Vagina (tissue), 2 donors: ENCODE measurements around the gene TNFRSF8. TPM values are rescaled to one million over a fixed set of nuclear protein-coding genes. Genes with fewer than 3 reads are reported as not detected.
A peak's percentile ranks its signal among the peaks of the same experiment; 100 is the strongest.

Source experiments
- DNase-seq, 2 donors: peaks; one replicate each; pipeline ENCODE4 v3.0.0-alpha.2; 2017; ENCODE audit errors: extremely low spot score in 2 of 2
- H3K27ac ChIP-seq: fragments of 200-600 bp; sonication (generic); one replicate; pipeline ENCODE4 v1.5.1; 2019
- H3K27me3 ChIP-seq: fragments of 200-600 bp; sonication (generic); one replicate; pipeline ENCODE4 v1.5.1; 2019
- H3K36me3 ChIP-seq, 2 donors: fragments of 200-600 bp; sonication (generic); one replicate each; pipeline ENCODE4 v1.5.1; 2017 to 2019
- H3K4me1 ChIP-seq: fragments of 200-600 bp; sonication (generic); one replicate; pipeline ENCODE4 v1.5.1; 2019
- H3K4me3 ChIP-seq, 2 donors: fragments of 200-600 bp; sonication (generic); 1 replicate in 1 of 2; 2 replicates in 1 of 2; pipeline ENCODE4 v1.5.1; 2016 to 2019
- H3K9me3 ChIP-seq: fragments of 200-600 bp; sonication (generic); one replicate; pipeline ENCODE4 v1.5.1; 2019
- POLR2A ChIP-seq, 2 donors: fragments of 450-650 bp; IDR thresholded peaks; one replicate each; pipeline ENCODE4 v1.6.1; 2017; ENCODE audit warnings: antibody characterized with exemption in 2 of 2, mild to moderate bottlenecking in 2 of 2, moderate library complexity in 2 of 2
- POLR2AphosphoS5 ChIP-seq, 2 donors: sonication (generic); formaldehyde crosslinking; IDR thresholded peaks; one replicate each; pipeline ENCODE4 v1.9.0; 2017; ENCODE audit warnings: antibody characterized with exemption in 2 of 2, mild to moderate bottlenecking in 2 of 2, low read depth in 1 of 2; ENCODE audit not compliant: insufficient read depth in 1 of 2
- intact Hi-C: fragments of 100-400 bp; cut with DNase I; formaldehyde crosslinking; loops from one replicate; pipeline ENCODE4 v1.15.1; 2023
- total RNA-seq: library from RNA; depleted of rRNA; stranded (reverse); fragments of >200 nt; gene quantifications from one replicate; pipeline ENCODE4 v1.2.3, GENCODE V29; 2016
- TF ChIP-seq, protein P1 (sequence below), 3 experiments: fragments of 450-650 bp in 2 of 3; fragments of 200-600 bp in 1 of 3; sonication (generic) in 1 of 3; IDR thresholded peaks; one replicate each; pipeline ENCODE4 v1.5.1; 2017 to 2019; ENCODE audit warnings: antibody characterized with exemption in 3 of 3, mild to moderate bottlenecking in 2 of 3, moderate library complexity in 2 of 3

The TNFRSF8 gene
- total RNA-seq, 1 donor from 2014 or later = 1.2 TPM

- intact Hi-C loops = no loop called here
These were observed 79.2 kb downstream of the TNFRSF8 start for GRCh38 chr1:12142141-12142823.

GRCh38 chr1:12142891-12143630 is 80.0 kb downstream of the TNFRSF8 start:
- Histone ChIP-seq H3K27ac (peak overlapping the region; percentile 84), H3K4me1 (peaks cover 19% of the 10 kb centered on the region), H3K27me3 (no peaks in the 10 kb centered on the region), H3K9me3 (no peaks in the 10 kb centered on the region), H3K36me3 (no peaks in the 10 kb centered on the region), H3K4me3 (no peak overlapping the region)
- TF ChIP-seq, protein P1, sequence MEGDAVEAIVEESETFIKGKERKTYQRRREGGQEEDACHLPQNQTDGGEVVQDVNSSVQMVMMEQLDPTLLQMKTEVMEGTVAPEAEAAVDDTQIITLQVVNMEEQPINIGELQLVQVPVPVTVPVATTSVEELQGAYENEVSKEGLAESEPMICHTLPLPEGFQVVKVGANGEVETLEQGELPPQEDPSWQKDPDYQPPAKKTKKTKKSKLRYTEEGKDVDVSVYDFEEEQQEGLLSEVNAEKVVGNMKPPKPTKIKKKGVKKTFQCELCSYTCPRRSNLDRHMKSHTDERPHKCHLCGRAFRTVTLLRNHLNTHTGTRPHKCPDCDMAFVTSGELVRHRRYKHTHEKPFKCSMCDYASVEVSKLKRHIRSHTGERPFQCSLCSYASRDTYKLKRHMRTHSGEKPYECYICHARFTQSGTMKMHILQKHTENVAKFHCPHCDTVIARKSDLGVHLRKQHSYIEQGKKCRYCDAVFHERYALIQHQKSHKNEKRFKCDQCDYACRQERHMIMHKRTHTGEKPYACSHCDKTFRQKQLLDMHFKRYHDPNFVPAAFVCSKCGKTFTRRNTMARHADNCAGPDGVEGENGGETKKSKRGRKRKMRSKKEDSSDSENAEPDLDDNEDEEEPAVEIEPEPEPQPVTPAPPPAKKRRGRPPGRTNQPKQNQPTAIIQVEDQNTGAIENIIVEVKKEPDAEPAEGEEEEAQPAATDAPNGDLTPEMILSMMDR (IDR thresholded peaks at IDR 0.05) = no peak
- TF ChIP-seq POLR2A (IDR thresholded peaks at IDR 0.05) (no peak), POLR2AphosphoS5 (IDR thresholded peaks at IDR 0.05; ENCODE audit: insufficient read depth in 1 of 2, low read depth in 1 of 2) (no peak)
- no peak for DNase-seq
- intact Hi-C loops = no loop called here

More at GRCh38 chr1:12142141-12142823, 79.2 kb downstream of the TNFRSF8 start:
- Histone ChIP-seq H3K9me3 (no peaks in the 10 kb centered on the region), H3K4me3 (no peak overlapping the region), H3K27ac (peak overlapping the region; percentile 84), H3K4me1 (peaks cover 14% of the 10 kb centered on the region), H3K27me3 (no peaks in the 10 kb centered on the region), H3K36me3 (no peaks in the 10 kb centered on the region)
- TF ChIP-seq POLR2A (IDR thresholded peaks at IDR 0.05) (no peak), POLR2AphosphoS5 (IDR thresholded peaks at IDR 0.05; ENCODE audit: insufficient read depth in 1 of 2, low read depth in 1 of 2) (no peak)
- TF ChIP-seq, protein P1 (IDR thresholded peaks at IDR 0.05) = no peak
- no peak for DNase-seq

DNA sequence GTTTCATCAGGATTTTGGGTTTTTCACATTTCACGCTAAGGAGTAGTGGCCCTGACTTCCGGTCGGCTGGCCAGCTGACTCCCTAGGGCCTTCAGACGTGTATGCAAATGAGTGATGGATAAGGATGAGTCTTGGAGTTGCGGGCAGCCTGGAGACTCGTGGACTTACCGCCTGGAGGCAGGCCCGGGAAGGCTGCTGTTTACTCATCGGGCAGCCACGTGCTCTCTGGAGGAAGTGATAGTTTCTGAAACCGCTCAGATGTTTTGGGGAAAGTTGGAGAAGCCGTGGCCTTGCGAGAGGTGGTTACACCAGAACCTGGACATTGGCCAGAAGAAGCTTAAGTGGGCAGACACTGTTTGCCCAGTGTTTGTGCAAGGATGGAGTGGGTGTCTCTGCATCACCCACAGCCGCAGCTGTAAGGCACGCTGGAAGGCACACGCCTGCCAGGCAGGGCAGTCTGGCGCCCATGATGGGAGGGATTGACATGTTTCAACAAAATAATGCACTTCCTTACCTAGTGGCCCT is 80.6 kb downstream of the TNFRSF8 start:
- TF ChIP-seq POLR2A (IDR thresholded peaks at IDR 0.05) (no peak), POLR2AphosphoS5 (IDR thresholded peaks at IDR 0.05; ENCODE audit: insufficient read depth in 1 of 2, low read depth in 1 of 2) (peak; percentile 72 to 78)
- TF ChIP-seq, protein P1 (IDR thresholded peaks at IDR 0.05) = no peak
- intact Hi-C loops = no loop called here
- no peak for DNase-seq
- Histone ChIP-seq H3K27me3 (no peaks in the 10 kb centered on the region), H3K4me3 (no peak overlapping the region), H3K9me3 (no peaks in the 10 kb centered on the region), H3K36me3 (no peaks in the 10 kb centered on the region), H3K4me1 (peaks cover 22% of the 10 kb centered on the region), H3K27ac (peak overlapping the region; percentile 84)

DNA sequence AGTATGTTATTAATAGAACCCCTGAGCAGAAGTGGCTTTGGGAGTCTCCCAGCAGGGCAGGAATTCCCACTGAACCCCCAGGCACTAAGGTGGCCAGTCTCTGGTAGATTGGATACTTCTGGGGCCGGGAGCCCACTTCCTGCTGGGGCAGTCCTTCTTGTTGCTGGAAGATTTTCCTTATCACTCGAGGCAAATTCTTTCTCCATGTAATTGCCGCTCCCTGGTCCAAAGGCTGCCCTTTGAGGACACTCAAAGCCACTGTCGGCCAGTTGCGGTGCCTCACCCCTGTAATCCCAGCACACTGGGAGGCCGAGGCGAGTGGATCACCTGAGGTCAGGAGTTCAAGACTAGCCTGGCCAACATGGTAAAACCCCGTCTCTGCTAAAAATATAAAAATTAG is 81.1 kb downstream of the TNFRSF8 start:
- peak overlapping the region; percentile 84 for H3K27ac ChIP-seq
- H3K4me3 ChIP-seq = no peak overlapping the region
- DNase-seq = no peak
- no peaks in the 10 kb centered on the region for H3K27me3 ChIP-seq
- no peaks in the 10 kb centered on the region for H3K9me3 ChIP-seq
- H3K4me1 ChIP-seq = peaks cover 22% of the 10 kb centered on the region
- H3K36me3 ChIP-seq = no peaks in the 10 kb centered on the region
- TF ChIP-seq, protein P1 (IDR thresholded peaks at IDR 0.05) = no peak
- TF ChIP-seq POLR2A (IDR thresholded peaks at IDR 0.05) (no peak), POLR2AphosphoS5 (IDR thresholded peaks at IDR 0.05; ENCODE audit: insufficient read depth in 1 of 2, low read depth in 1 of 2) (no peak)
- intact Hi-C loops = no loop called here
